HG02885 (cell line): ENCODE measurements around the gene ENTREP3.

Source experiments
- ATAC-seq: cut with Tn5 transposase; IDR thresholded peaks from one replicate; pipeline ENCODE4 v1.9.1; 2021; ENCODE audit warnings: mild to moderate bottlenecking; ENCODE audit not compliant: unreplicated experiment, poor library complexity

ENTREP3 gene

DNA sequence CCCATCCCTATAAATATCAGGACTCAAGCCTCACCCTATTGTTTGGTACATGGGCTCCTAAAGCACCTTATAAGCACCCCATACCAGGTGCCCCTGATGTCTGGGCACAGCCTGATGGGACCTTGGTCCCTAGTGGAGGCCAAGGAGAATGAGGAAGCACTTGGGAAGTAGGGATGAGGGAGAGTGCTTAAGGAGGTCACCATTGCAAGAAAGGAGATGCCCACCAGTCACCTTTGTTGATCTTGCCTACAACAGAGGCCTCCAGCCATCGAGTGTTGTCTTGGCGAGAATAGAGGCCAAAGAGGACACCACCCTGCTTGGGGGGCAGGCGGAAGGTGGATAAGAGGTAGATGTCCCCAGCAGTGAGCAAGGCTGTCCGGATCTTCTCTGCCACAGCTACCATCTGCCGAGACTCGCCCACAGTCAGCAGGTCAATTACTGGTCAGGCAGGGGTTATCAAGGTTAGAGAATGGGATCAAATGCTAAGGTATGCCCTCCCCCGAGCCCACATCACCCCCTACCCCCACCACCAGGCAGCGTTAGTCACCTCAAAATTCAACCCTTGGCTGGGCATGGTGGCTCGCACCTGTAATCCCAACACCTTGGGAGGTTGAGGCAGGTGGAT is 49.2 kb downstream of the ENTREP3 start:
- no peak for ATAC-seq

DNA sequence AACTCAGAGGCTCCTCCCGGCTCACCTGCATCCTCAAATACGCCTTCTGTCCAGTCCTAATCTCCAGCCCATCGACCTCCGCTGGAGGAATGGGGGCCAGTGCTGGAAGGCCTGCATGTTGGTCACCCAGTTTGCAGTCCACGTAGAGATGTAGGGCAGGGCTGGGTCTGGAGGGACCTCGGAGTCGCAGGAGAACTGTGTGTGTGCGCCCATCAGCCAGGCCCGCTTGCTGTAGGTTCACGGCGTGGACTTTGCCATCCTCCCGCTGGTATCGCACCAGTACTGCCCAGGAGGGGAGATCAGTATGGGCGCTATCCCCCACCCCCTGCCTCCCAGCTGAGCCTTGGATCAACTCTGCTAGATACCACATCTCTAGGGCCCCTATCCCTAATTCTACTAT is 50.2 kb downstream of the ENTREP3 start:
- ATAC-seq, result no peak

DNA sequence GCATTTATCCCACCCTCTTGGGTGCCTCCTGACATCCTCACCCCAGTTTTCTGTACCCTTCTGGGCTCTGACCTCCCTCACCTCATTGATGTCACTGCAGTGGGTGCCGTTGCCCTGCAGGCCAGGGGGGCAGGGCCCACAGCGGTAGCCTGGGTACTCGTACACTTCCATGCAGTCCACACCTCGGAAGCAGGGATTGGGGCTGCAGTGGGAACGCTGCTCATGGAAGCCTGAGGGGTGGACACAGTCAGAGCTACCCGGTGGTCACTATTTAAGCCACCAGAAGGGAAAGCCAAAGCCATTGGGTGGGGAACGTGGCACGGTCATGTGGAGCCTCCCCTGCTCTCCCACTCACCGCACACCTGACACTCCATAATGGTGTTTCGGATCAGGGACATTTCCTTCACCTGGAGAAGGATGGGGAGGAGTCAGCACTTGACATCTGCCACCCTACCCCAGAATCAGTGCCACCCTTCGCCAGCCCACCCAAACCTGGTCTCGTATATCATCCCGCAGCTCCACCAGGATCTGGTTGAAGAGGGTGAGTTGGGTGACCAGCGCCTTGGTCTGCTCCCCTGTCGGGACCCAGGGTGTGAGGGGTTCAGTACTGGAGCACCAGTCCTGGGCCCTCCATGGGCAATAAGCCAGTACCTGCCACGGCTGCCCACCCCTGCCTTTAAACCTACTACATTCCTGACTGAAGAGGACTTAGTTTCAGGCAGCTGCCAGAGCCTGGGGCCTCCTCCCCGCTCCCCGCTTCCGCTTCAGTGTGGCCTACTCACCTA is 52.4 kb downstream of the ENTREP3 start:
- no peak for ATAC-seq

DNA sequence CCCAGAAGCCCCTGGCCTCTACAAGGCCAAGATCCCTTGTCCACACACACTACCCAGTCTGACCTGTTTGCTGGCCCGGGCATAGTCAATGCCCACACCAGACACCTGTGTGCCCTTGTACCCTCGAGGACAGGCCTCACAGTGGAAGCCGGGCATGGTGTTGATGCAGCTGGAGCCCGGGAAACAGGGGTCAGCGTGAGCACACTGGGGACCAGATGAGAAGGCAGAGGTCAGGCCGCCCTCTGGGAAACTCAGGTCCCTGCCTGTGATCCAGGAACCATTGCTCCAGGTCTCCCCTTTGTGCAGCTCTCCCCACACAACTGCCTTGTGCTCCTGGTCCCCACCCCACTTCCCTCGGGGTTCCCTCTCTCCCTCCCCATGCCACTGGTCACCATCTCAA is 53.1 kb downstream of the ENTREP3 start:
- no peak for ATAC-seq

DNA sequence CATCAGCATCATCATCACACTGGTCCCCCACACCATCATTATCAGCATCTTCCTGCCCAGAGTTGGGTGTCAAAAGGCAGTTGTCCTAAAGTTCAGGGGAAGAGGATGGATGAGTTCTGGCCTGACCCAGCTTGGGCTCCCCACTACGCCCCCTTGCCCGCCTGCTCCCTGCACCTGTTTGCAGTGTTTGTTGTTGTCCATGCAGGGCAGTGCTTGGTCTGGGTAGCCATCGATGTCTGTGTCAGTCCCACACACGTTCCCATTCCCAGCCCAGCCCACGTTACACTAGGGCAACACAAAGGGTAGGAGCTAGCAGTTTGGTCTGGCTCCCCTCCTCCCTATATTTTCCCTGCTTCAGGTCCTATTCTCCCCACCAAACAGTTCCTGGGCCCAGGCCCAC is 54.4 kb downstream of the ENTREP3 start:
- ATAC-seq, result no peak

DNA sequence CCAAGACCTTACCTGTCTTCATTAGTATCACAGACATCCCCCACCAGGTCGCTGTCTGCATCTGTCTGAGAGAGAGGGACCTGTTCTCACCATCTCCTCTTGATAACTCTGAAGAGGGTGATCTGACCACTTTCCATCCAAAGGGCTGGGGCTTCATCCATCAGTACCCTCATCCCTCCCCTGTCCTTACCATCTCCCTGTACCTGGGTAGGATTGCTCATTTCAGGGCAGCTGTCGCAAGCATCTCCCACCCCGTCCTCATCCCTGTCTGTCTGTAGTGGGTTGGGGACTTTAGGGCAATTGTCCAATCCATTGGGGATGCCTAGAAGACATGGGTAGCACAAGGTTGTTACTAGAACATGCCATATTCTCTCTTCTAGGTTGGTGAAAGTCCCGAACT is 55.5 kb downstream of the ENTREP3 start:
- ATAC-seq, result no peak

DNA sequence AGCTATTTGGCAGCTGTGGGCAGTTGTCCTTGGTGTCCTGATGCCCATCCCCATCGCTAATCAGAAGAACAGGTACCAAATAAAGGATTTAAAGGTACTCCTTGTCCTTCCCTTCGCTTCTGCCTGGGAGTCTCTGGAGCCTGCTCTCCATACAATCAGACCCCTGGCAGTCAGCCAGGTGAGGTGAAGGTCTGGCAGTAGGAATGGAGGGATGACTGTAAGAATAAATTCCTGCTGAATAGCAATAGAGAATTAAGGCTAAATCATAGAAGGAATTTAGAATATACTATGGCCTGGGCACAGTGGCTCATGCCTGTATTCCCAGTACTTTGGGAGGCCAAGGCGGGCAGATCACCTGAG is 56.8 kb downstream of the ENTREP3 start:
- ATAC-seq, result no peak

DNA sequence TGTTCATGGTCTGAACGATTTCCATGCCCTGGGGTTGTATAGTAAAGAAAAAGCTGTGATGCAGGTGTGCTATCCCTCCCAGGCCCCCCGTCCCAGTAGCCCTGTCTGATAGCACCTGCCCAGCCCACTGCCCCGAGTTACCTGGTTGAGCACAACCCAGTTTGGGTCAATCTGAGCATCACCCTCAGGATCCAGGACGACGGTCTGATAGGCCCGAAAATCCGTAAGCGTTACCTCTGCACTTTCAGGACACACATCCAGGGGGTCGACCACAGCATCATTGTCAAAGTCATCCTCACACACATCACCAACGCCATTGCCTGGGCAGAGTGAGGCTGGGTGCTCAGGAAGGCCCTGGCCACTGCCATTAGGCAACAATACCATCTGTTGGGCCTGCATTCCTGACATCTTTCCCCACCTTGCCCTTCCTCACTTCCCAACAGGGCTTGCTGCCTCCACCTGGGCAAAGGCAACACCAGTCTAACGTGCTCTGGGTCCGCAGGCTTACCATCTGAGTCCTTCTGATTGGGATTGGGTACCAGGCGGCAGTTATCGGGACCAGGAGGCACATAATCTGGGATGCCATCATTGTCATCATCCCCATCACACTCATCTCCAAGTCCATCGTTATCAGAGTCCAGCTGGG is 57.3 kb downstream of the ENTREP3 start:
- ATAC-seq, result no peak
